Epithelial cell of proximal tubule (primary cell): ENCODE data around the gene PHKG2. TPM values are rescaled to one million over a fixed set of nuclear protein-coding genes. Genes with fewer than 3 reads are reported as not detected.
A peak's percentile ranks its signal among the peaks of the same experiment; 100 is the strongest.

Experiments used
- DNase-seq: peaks from one replicate; pipeline ENCODE4 v3.0.0-alpha.2; 2011; ENCODE audit warnings: low read depth
- H3K4me3 ChIP-seq: 2 replicates; pipeline ENCODE4 v1.5.1; 2011; ENCODE audit warnings: low read depth, mild to moderate bottlenecking, low read length
- CTCF ChIP-seq: conservative IDR thresholded peaks from 2 replicates; pipeline ENCODE4 v1.5.1; 2012; ENCODE audit warnings: low read depth, mild to moderate bottlenecking, low read length
- total RNA-seq: library from RNA; depleted of rRNA; stranded (reverse); fragments of >200 nt; gene quantifications from 2 replicates; pipeline ENCODE4 v1.2.3, GENCODE V29; 2015

PHKG2 gene
- total RNA-seq, 1 donor from 2014 or later = 27.6 TPM

- H3K4me3 ChIP-seq = peak overlapping the region; percentile 79
- TF ChIP-seq CTCF = no peak
- DNase-seq = no peak
These were observed 38.1 kb downstream of the PHKG2 start for GRCh38 chr16:30786115-30786935.

- DNase-seq = no peak
- no peak for TF ChIP-seq CTCF
These were observed 38.8 kb downstream of the PHKG2 start, which contains the start of gene ZNF629 for GRCh38 chr16:30786936-30787612. TSS of gene ZNF629 (minus strand) at chr16:30787205. CDS start at chr16:30784482, 2,723 bp downstream.

GRCh38 chr16:30787613-30788378 lies 39.6 kb downstream of the PHKG2 start:
- H3K4me3 ChIP-seq = peak overlapping the region; percentile 79
- DNase-seq = no peak
- TF ChIP-seq CTCF = no peak

More at GRCh38 chr16:30786936-30787612, 38.8 kb downstream of the PHKG2 start, which contains the start of gene ZNF629:
- H3K4me3 ChIP-seq = peak within 1 kb of the TSS; percentile 79

- no peak for TF ChIP-seq CTCF
- H3K4me3 ChIP-seq = no peak overlapping the region
- DNase-seq = no peak
These were observed 45.4 kb downstream of the PHKG2 start for GRCh38 chr16:30793508-30794069.

GRCh38 chr16:30794634-30795033 lies 46.4 kb downstream of the PHKG2 start:
- DNase-seq = no peak
- H3K4me3 ChIP-seq = no peak overlapping the region
- TF ChIP-seq CTCF = no peak

GRCh38 chr16:30797670-30798309 lies 49.6 kb downstream of the PHKG2 start:
- no peak for DNase-seq
- TF ChIP-seq CTCF = no peak
- no peak overlapping the region for H3K4me3 ChIP-seq
